Rectal smooth muscle tissue (tissue), 1 donor: ENCODE data around the gene OR6J1.
"Not testable (repeated sequence)": the region's sequence is repeated elsewhere in the genome, so short reads cannot be mapped to it uniquely, and the experiment has no call there.

ENCODE experiments used
- H3K27ac ChIP-seq: one replicate; pipeline ENCODE4 v1.7.0; 2013; ENCODE audit warnings: low read depth, low read length, inconsistent platforms
- H3K27me3 ChIP-seq: one replicate; pipeline ENCODE4 v1.7.0; 2013; ENCODE audit warnings: low read length; ENCODE audit not compliant: control insufficient read depth, insufficient read depth
- H3K36me3 ChIP-seq: one replicate; pipeline ENCODE4 v1.7.0; 2013; ENCODE audit warnings: low read length; ENCODE audit not compliant: control insufficient read depth, insufficient read depth
- H3K4me1 ChIP-seq: one replicate; pipeline ENCODE4 v1.7.0; 2013; ENCODE audit warnings: low read length; ENCODE audit not compliant: control insufficient read depth, insufficient read depth
- H3K4me3 ChIP-seq: one replicate; pipeline ENCODE4 v1.7.0; 2013; ENCODE audit warnings: low read length
- H3K9ac ChIP-seq: one replicate; pipeline ENCODE4 v1.7.0; 2013; ENCODE audit warnings: low read length

Gene OR6J1

DNA sequence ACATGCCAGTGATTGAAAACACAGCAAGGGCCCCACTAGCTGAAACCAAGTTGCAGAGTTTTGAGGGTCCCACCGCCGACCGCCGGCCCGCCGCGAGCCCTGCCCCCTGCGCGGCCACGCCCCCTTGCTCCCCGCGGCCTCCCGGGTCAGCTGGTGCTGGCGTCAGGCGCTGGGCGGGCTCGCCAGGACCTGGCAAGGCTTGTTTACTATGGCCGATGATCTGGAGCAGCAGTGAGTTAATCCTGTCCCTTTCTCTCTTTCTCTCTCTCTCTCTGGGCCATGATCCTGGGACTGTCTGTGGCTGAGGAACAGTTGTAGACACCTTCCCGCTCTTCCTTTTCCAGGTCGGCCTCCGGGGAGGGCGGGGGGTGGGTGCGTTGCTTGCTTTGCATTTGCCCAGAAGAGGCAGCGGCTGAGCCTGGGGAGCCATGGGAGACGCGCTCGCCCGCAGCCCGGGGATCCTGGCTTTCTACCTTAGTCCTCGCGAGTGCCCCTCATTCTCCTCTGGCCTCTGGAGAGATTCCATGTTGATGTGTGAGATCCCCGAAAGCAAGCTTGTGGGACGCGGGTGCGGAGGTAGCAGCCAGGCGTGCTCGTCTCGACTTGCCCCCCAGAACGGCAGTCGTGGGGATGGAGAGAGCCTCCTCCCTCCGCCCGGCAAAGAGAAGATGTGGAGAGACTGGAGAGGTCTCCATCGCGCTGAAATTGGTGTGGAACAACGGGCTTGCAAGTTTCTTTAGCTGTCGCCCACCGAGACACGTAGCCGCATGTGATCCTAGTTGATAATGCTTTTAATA, 45.9 kb downstream of the OR6J1 start, which contains the start of gene ABHD4:
TSS of gene ABHD4 (plus strand) at position 202 of the 797 bp plus-strand sequence. CDS start at position 209, 7 bp downstream.
- Histone ChIP-seq H3K4me3 (peak within 1 kb of the TSS; percentile 95), H3K27ac (peak within 1 kb of the TSS; percentile 85), H3K27me3 (no peaks in the 10 kb centered on the region), H3K9ac (peak within 1 kb of the TSS; percentile 50), H3K4me1 (peaks cover 8% of the 10 kb centered on the region), H3K36me3 (peaks cover 10% of the 10 kb centered on the region)

DNA sequence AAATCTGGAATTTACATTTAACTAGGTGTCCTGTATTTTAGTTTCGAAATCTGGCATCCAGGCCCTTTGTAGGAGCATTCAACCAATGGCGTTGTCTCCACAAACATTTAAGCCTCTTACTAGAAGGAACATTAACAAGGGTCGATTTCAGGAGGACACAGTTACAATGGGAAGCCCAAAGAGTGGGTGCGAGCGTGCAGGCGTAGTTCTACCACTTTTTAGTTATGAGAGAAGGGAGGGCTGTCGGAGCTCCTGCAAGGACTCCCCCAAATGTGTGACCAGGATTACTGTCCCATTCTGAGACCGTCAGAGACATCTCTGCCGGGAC, 46.4 kb downstream of the OR6J1 start:
- peak overlapping the region; percentile 29 for H3K9ac ChIP-seq

DNA sequence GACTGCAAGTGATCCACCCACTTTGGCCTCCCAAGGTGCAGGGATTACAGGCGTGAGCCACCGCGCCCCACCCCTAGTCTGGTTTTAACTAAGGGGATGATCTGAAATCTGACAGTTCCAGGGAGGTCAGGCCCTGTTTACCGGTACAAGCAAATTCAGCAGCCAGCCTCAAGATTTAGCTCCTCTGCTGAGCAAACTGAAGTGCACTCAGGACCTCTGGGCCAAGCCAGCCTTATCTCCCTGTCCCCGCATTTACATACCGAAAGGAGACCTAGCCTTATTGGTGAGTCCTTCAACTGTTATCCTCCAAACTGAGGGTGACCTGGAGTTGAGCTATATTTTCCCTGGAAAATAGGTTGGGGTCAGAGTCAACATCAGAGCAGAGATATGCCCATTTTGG, 46.9 kb downstream of the OR6J1 start:
- Histone ChIP-seq H3K36me3 (peaks cover 2% of the 10 kb centered on the region), H3K4me3 (peak overlapping the region; percentile 95), H3K4me1 (peaks cover 8% of the 10 kb centered on the region), H3K9ac (no peak overlapping the region), H3K27me3 (no peaks in the 10 kb centered on the region), H3K27ac (no peak overlapping the region)

More for the DNA sequence above, 46.4 kb downstream of the OR6J1 start:
- H3K27ac ChIP-seq: peak overlapping the region; percentile 85
- H3K4me3 ChIP-seq: peak overlapping the region; percentile 95
- H3K36me3 ChIP-seq: peaks cover 6% of the 10 kb centered on the region
- H3K4me1 ChIP-seq: peaks cover 8% of the 10 kb centered on the region
- no peaks in the 10 kb centered on the region for H3K27me3 ChIP-seq

DNA sequence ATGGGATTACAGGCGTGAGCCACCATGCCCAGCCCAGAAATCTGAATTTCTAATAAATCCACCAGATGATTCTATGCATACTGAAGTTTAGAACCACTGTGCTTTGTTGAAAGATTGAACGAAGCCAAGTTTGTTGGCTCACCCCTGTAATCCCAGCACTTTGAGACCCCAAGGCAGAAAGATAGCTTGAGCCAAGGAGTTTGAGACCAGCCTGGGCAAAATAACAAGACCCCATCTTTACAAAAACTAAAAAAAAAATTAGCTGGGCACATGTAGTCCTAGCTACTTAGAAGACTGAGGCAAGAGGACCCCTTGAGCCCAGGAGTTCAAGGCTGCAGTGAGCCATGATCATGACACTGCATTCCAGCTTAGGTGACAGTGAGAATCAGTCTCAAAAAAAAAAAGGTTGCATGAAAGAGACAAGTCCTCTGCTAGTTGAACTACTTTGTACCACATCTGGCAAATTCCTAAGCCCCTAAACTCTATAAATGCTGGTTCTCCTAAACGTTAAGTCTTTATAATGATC, 47.7 kb downstream of the OR6J1 start:
- Histone ChIP-seq H3K9ac (no peak overlapping the region), H3K27ac (no peak overlapping the region)

DNA sequence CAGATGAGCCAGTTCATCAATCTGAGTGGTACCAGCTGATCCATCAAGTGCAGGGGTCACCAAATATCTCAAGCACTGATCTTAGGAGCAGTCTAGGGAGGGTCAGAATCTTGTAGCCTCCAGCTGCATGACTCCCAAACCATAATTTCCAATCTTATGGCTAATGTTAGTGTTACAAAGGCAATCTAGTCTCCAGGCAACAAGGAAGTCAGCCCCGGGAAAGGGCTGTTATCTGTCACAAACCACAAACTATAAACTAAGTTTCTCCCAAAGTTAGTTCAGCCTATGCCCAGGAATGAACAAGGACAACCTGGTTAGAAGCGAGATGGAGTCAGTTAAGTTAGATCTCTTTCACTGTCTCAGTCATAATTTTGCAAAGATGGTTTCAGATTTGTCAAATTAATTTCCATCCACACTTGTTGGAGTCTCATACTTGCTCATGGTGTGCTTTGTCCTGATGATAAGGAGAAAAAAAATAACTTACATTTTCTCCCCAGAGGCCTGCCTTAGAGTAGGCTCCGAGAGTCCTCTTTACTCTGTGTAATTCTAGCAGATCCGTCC, 49.9 kb downstream of the OR6J1 start:
- Histone ChIP-seq H3K27me3 (no peaks in the 10 kb centered on the region), H3K4me1 (peaks cover 9% of the 10 kb centered on the region), H3K4me3 (no peak overlapping the region), H3K9ac (no peak overlapping the region), H3K36me3 (no peaks in the 10 kb centered on the region), H3K27ac (no peak overlapping the region)

More for the DNA sequence above, 47.7 kb downstream of the OR6J1 start:
- Histone ChIP-seq H3K4me1 (peaks cover 8% of the 10 kb centered on the region), H3K36me3 (no peaks in the 10 kb centered on the region), H3K27me3 (no peaks in the 10 kb centered on the region), H3K4me3 (no peak overlapping the region)

DNA sequence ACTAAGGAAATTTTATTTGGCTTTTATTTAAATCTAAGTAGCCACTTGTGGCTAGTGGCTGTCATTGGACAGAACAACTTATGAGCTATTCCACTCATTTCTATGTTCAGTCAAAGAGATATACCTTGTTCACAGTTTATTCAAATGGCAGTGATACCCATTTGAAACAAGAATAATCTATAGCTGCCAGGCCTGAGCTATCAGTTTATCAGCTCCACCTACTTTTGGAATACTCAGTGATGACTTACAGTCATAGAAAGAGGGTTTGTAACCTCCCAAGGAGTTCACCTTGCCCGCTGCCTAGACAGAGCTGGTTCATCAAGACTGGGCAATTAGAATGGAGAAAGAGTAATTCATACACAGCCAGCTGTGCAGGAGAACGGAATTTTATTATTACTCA, 50.6 kb downstream of the OR6J1 start:
- Histone ChIP-seq H3K4me3 (no peak overlapping the region), H3K9ac (no peak overlapping the region), H3K36me3 (no peaks in the 10 kb centered on the region), H3K4me1 (peaks cover 4% of the 10 kb centered on the region), H3K27ac (no peak overlapping the region), H3K27me3 (no peaks in the 10 kb centered on the region)

DNA sequence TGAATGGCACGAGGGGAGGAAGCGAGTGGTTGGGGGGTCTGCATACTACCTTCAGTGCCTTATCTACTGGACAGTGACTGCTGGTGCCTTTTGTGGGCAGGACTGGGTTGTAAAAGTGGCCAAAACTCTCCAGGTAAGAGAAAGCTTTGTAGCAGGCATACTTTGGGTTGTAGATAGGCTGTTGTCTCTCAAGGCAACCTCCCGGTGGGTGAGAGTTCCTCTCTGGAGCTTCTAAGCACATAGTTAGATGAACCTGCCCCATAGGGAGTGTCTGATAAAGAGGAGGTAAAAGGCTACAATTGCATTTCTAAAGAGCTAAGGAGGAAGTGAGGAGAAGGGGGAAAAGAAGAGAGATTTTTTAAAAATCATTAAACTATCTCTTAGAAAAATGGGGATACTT, 51.0 kb downstream of the OR6J1 start:
- Histone ChIP-seq H3K36me3 (no peaks in the 10 kb centered on the region), H3K27me3 (no peaks in the 10 kb centered on the region), H3K4me3 (no peak overlapping the region), H3K4me1 (peaks cover 5% of the 10 kb centered on the region), H3K27ac (no peak overlapping the region), H3K9ac (no peak overlapping the region)

DNA sequence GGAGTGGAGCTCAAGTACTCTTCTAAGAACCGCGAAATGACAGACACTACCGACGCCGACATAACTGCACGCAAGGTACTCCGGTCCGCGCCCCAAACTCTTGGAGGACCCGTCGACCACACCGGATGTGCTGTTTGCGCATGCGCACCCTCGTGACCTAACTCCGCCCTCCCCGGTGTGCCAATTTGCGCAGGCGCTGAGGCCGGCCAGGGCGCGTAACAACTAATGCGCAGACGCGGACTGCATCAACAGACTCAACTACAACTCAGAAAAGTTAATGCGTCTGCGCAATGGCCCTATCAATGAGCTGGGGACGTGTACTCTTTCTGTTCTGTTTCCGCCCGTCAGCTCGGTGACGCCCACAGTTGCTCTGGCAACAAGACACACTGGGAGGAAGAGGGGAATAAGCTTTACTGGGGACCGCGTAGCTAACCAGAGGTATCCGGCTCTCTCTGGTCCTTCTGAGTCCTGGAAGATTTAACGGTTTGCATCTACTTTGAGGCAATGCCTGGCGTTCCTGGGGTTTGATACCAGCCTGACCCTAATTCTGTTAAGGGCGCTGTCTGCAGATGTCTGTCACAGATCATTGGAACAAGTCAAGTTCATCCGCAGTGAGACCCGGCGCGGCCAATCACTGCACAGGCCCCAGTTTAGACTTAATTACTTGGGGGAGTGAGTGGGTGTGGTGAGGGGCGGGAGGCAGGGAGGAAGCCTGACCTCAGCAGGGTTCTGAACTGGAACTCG, 54.9 kb downstream of the OR6J1 start, which contains the start of gene DAD1:
TSS of gene DAD1 (minus strand) at position 129 of the 744 bp plus-strand sequence. CDS start at position 62, 67 bp downstream.
- Histone ChIP-seq H3K27ac (peak within 1 kb of the TSS; percentile 96), H3K4me3 (peak within 1 kb of the TSS; percentile 85), H3K9ac (peak within 1 kb of the TSS; percentile 91), H3K4me1 (peaks cover 8% of the 10 kb centered on the region), H3K36me3 (no peaks in the 10 kb centered on the region), H3K27me3 (no peaks in the 10 kb centered on the region)

DNA sequence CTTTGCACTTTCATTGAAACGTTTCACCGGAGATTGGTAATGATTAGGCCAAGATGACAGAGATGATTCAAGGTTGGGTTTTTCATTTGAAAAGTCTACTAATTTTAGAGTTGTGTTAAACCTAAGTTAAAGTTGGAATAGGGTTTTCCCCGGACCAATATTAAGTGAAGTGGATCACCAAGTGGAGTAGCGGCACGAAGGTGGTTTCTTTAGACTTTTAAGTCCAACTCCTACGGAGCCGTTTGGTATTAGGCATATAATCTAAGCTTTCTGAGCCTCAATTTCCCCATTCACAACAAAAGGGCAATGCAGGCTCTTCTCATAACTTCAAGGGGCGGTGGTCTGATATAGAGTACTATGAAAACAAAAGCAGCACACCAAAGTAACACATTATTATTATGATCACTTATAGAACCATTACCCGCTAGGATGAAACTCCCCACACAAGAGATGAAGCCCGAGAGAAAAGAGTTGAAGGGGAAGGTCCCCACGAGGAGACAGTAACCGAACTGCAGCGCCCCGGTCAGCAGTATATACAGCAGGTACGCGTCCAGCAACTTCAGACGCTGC, 55.5 kb downstream of the OR6J1 start:
- Histone ChIP-seq H3K4me3 (peak overlapping the region; percentile 85), H3K4me1 (peaks cover 8% of the 10 kb centered on the region), H3K27me3 (no peaks in the 10 kb centered on the region), H3K36me3 (no peaks in the 10 kb centered on the region), H3K9ac (peak overlapping the region; percentile 91), H3K27ac (peak overlapping the region; percentile 82)

DNA sequence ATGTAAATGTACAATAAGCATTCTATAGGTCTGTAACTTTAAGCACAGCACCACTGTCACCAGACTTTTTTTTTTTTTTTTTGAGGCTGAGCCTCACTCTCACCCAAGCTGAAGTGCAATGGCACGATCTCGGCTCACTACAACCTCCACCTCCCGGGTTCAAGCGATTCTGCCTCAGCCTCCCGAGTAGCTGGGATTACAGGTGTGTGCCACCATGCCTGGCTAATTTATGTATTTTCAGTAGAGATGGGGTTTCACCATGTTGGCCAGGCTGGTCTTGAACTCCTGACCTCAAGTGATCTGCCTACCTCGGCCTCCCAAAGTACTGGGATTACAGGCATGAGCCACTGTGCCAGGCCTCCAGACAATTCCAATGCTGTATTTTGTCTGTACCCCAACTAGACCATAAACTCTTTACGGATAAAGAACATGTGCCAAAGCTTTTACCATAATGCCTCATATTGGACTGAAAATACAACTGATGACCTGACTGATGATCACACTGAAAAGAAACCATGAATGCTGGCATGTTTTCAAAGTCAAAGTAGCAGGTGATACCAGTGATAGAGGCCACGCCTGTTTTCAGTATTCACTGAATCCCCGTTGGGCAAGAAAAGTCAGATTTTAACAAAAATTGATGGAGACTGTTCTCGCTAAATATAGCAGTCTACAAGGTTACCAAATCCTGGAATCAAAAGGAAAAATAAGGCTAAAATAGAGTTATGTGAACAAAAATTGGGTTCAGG, 56.3 kb downstream of the OR6J1 start:
- not testable (repeated sequence) for H3K27ac ChIP-seq, H3K9ac ChIP-seq, H3K27me3 ChIP-seq, H3K4me1 ChIP-seq, H3K36me3 ChIP-seq
- H3K4me3 ChIP-seq: peak overlapping the region; percentile 85

DNA sequence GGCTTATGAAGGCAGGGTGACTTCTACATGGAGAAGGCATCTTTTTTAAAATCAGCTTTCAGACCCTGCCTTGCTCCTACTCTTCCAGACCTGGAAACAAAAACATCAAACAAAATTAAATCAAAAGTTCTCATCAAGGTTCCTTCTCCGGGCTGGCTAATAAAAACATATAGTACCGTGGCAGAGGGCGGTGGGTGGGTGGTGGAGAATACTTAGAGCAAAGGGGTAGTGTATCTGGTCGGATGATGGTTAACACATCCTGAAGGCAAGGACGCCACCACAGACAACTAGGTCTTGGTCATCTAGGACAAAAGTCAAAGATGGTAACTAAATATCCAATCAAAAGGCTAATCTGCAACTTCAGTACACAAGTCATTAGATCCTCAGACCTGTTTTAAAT, 56.9 kb downstream of the OR6J1 start:
- peaks cover 8% of the 10 kb centered on the region for H3K4me1 ChIP-seq
- H3K36me3 ChIP-seq: no peaks in the 10 kb centered on the region
- H3K27me3 ChIP-seq: no peaks in the 10 kb centered on the region
- H3K27ac ChIP-seq: no peak overlapping the region
- no peak overlapping the region for H3K9ac ChIP-seq
- no peak overlapping the region for H3K4me3 ChIP-seq
